Measurements from ENCODE around the gene PREP.

Gene PREP

GRCh38 chr6:105304366-105304765 is 98.5 kb downstream of the PREP start:
- Histone ChIP-seq H3K36me3 (ENCODE audit: control insufficient read depth in 4 of 4, insufficient read depth in 4 of 4, low read length in 3 of 4) (peaks cover 0 to 23% (median 9%) of the 10 kb centered on the region in 4 experiments), H3K9me3 (ENCODE audit: control extremely low read depth in 1 of 5, control insufficient read depth in 4 of 5, insufficient read depth in 2 of 5, low read depth in 1 of 5, low read length in 4 of 5) (no peaks in the 10 kb centered on the region), H3K27me3 (replicated peaks in 2 of 5; ENCODE audit: control insufficient read depth in 4 of 5, insufficient read depth in 5 of 5, low read length in 4 of 5) (no peaks in the 10 kb centered on the region), H3K4me1 (ENCODE audit: control extremely low read depth in 1 of 4, control insufficient read depth in 4 of 4, insufficient read depth in 4 of 4, low read length in 3 of 4) (no peaks in the 10 kb centered on the region), H3K27ac (ENCODE audit: insufficient read depth in 1 of 2, low read depth in 1 of 2, low read length in 2 of 2, poor library complexity in 1 of 2, severe bottlenecking in 2 of 2) (no peak overlapping the region), H3K4me3 (ENCODE audit: control insufficient read depth in 1 of 7, extremely low read depth in 1 of 7, insufficient read depth in 4 of 7, low read depth in 2 of 7, low read length in 6 of 7) (no peak overlapping the region)
- WGBS (ENCODE audit: insufficient coverage) = 100% methylated on average over 3 of the region's 3 CpGs
- POLR2A ChIA-PET = no interaction called here
- no peak for DNase-seq
- CTCF ChIA-PET = no interaction called here

GRCh38 chr6:105302617-105303128 is 100.2 kb downstream of the PREP start:
- Histone ChIP-seq H3K4me3 (ENCODE audit: control insufficient read depth in 1 of 7, extremely low read depth in 1 of 7, insufficient read depth in 4 of 7, low read depth in 2 of 7, low read length in 6 of 7) (no peak overlapping the region), H3K36me3 (ENCODE audit: control insufficient read depth in 4 of 4, insufficient read depth in 4 of 4, low read length in 3 of 4) (peaks cover 0 to 31% (median 14%) of the 10 kb centered on the region in 4 experiments), H3K9me3 (ENCODE audit: control extremely low read depth in 1 of 5, control insufficient read depth in 4 of 5, insufficient read depth in 2 of 5, low read depth in 1 of 5, low read length in 4 of 5) (peaks cover 0 to 3% (median 0%) of the 10 kb centered on the region in 5 experiments), H3K27ac (ENCODE audit: insufficient read depth in 1 of 2, low read depth in 1 of 2, low read length in 2 of 2, poor library complexity in 1 of 2, severe bottlenecking in 2 of 2) (no peak overlapping the region), H3K4me1 (ENCODE audit: control extremely low read depth in 1 of 4, control insufficient read depth in 4 of 4, insufficient read depth in 4 of 4, low read length in 3 of 4) (no peaks in the 10 kb centered on the region), H3K27me3 (replicated peaks in 2 of 5; ENCODE audit: control insufficient read depth in 4 of 5, insufficient read depth in 5 of 5, low read length in 4 of 5) (no peaks in the 10 kb centered on the region)
- POLR2A ChIA-PET = no interaction called here
- 98% methylated on average over 16 of the region's 16 CpGs for WGBS (ENCODE audit: insufficient coverage)
- no peak for DNase-seq
- CTCF ChIA-PET = no interaction called here

- no peak overlapping the region for H3K4me3 ChIP-seq (ENCODE audit: control insufficient read depth in 1 of 7, extremely low read depth in 1 of 7, insufficient read depth in 4 of 7, low read depth in 2 of 7, low read length in 6 of 7)
- H3K4me1 ChIP-seq (ENCODE audit: control extremely low read depth in 1 of 4, control insufficient read depth in 4 of 4, insufficient read depth in 4 of 4, low read length in 3 of 4) = no peaks in the 10 kb centered on the region
- no peaks in the 10 kb centered on the region for H3K27me3 ChIP-seq (replicated peaks in 2 of 5; ENCODE audit: control insufficient read depth in 4 of 5, insufficient read depth in 5 of 5, low read length in 4 of 5)
- H3K27ac ChIP-seq (ENCODE audit: insufficient read depth in 1 of 2, low read depth in 1 of 2, low read length in 2 of 2, poor library complexity in 1 of 2, severe bottlenecking in 2 of 2) = no peak overlapping the region
- WGBS (ENCODE audit: insufficient coverage) = 99% methylated on average over 14 of the region's 18 CpGs
- no peak for DNase-seq
- ChIA-PET POLR2A (no interaction called here), CTCF (no interaction called here)
- peaks cover 0 to 3% (median 0%) of the 10 kb centered on the region in 5 experiments for H3K9me3 ChIP-seq (ENCODE audit: control extremely low read depth in 1 of 5, control insufficient read depth in 4 of 5, insufficient read depth in 2 of 5, low read depth in 1 of 5, low read length in 4 of 5)
- H3K36me3 ChIP-seq (ENCODE audit: control insufficient read depth in 4 of 4, insufficient read depth in 4 of 4, low read length in 3 of 4) = peaks cover 0 to 29% (median 15%) of the 10 kb centered on the region in 4 experiments
Measured at GRCh38 chr6:105301756-105302616, 100.9 kb downstream of the PREP start.

GRCh38 chr6:105301072-105301503 is 101.8 kb downstream of the PREP start:
- peaks cover 0 to 3% (median 0%) of the 10 kb centered on the region in 5 experiments for H3K9me3 ChIP-seq (ENCODE audit: control extremely low read depth in 1 of 5, control insufficient read depth in 4 of 5, insufficient read depth in 2 of 5, low read depth in 1 of 5, low read length in 4 of 5)
- H3K36me3 ChIP-seq (ENCODE audit: control insufficient read depth in 4 of 4, insufficient read depth in 4 of 4, low read length in 3 of 4) = peaks cover 0 to 27% (median 15%) of the 10 kb centered on the region in 4 experiments
- ChIA-PET POLR2A (no interaction called here), CTCF (no interaction called here)
- DNase-seq = no peak
- H3K4me1 ChIP-seq (ENCODE audit: control extremely low read depth in 1 of 4, control insufficient read depth in 4 of 4, insufficient read depth in 4 of 4, low read length in 3 of 4) = no peaks in the 10 kb centered on the region
- no peak overlapping the region for H3K4me3 ChIP-seq (ENCODE audit: control insufficient read depth in 1 of 7, extremely low read depth in 1 of 7, insufficient read depth in 4 of 7, low read depth in 2 of 7, low read length in 6 of 7)
- no peaks in the 10 kb centered on the region for H3K27me3 ChIP-seq (replicated peaks in 2 of 5; ENCODE audit: control insufficient read depth in 4 of 5, insufficient read depth in 5 of 5, low read length in 4 of 5)
- no peak overlapping the region for H3K27ac ChIP-seq (ENCODE audit: insufficient read depth in 1 of 2, low read depth in 1 of 2, low read length in 2 of 2, poor library complexity in 1 of 2, severe bottlenecking in 2 of 2)
- 92% methylated on average over 3 of the region's 4 CpGs for WGBS (ENCODE audit: insufficient coverage)

- H3K4me1 ChIP-seq (ENCODE audit: control extremely low read depth in 1 of 4, control insufficient read depth in 4 of 4, insufficient read depth in 4 of 4, low read length in 3 of 4) = no peaks in the 10 kb centered on the region
- WGBS (ENCODE audit: insufficient coverage) = 100% methylated on average over 1 of the region's 5 CpGs
- CTCF ChIA-PET = no interaction called here
- peaks cover 0 to 27% (median 15%) of the 10 kb centered on the region in 4 experiments for H3K36me3 ChIP-seq (ENCODE audit: control insufficient read depth in 4 of 4, insufficient read depth in 4 of 4, low read length in 3 of 4)
- POLR2A ChIA-PET = no interaction called here
- DNase-seq = no peak
- no peaks in the 10 kb centered on the region for H3K27me3 ChIP-seq (replicated peaks in 2 of 5; ENCODE audit: control insufficient read depth in 4 of 5, insufficient read depth in 5 of 5, low read length in 4 of 5)
- no peak overlapping the region for H3K27ac ChIP-seq (ENCODE audit: insufficient read depth in 1 of 2, low read depth in 1 of 2, low read length in 2 of 2, poor library complexity in 1 of 2, severe bottlenecking in 2 of 2)
- H3K9me3 ChIP-seq (ENCODE audit: control extremely low read depth in 1 of 5, control insufficient read depth in 4 of 5, insufficient read depth in 2 of 5, low read depth in 1 of 5, low read length in 4 of 5) = peaks cover 0 to 3% (median 0%) of the 10 kb centered on the region in 5 experiments
- H3K4me3 ChIP-seq (ENCODE audit: control insufficient read depth in 1 of 7, extremely low read depth in 1 of 7, insufficient read depth in 4 of 7, low read depth in 2 of 7, low read length in 6 of 7) = no peak overlapping the region
Measured at GRCh38 chr6:105300090-105300489, 102.8 kb downstream of the PREP start.

- no peak for DNase-seq
- peaks cover 4 to 23% (median 11%) of the 10 kb centered on the region in 4 experiments for H3K36me3 ChIP-seq (ENCODE audit: control insufficient read depth in 4 of 4, insufficient read depth in 4 of 4, low read length in 3 of 4)
- ChIA-PET CTCF (no interaction called here), POLR2A (no interaction called here)
- no peaks in the 10 kb centered on the region for H3K4me1 ChIP-seq (ENCODE audit: control extremely low read depth in 1 of 4, control insufficient read depth in 4 of 4, insufficient read depth in 4 of 4, low read length in 3 of 4)
- H3K9me3 ChIP-seq (ENCODE audit: control extremely low read depth in 1 of 5, control insufficient read depth in 4 of 5, insufficient read depth in 2 of 5, low read depth in 1 of 5, low read length in 4 of 5) = peaks cover 0 to 14% (median 5%) of the 10 kb centered on the region in 5 experiments
- no peaks in the 10 kb centered on the region for H3K27me3 ChIP-seq (replicated peaks in 2 of 5; ENCODE audit: control insufficient read depth in 4 of 5, insufficient read depth in 5 of 5, low read length in 4 of 5)
- 93% methylated on average over 2 of the region's 2 CpGs for WGBS (ENCODE audit: insufficient coverage)
- no peak overlapping the region for H3K27ac ChIP-seq (ENCODE audit: insufficient read depth in 1 of 2, low read depth in 1 of 2, low read length in 2 of 2, poor library complexity in 1 of 2, severe bottlenecking in 2 of 2)
- no peak overlapping the region for H3K4me3 ChIP-seq (ENCODE audit: control insufficient read depth in 1 of 7, extremely low read depth in 1 of 7, insufficient read depth in 4 of 7, low read depth in 2 of 7, low read length in 6 of 7)
Measured at GRCh38 chr6:105294129-105294528, 108.8 kb downstream of the PREP start.

GRCh38 chr6:105292689-105293339 is 110.1 kb downstream of the PREP start:
- no peaks in the 10 kb centered on the region for H3K27me3 ChIP-seq (replicated peaks in 2 of 5; ENCODE audit: control insufficient read depth in 4 of 5, insufficient read depth in 5 of 5, low read length in 4 of 5)
- no peaks in the 10 kb centered on the region for H3K4me1 ChIP-seq (ENCODE audit: control extremely low read depth in 1 of 4, control insufficient read depth in 4 of 4, insufficient read depth in 4 of 4, low read length in 3 of 4)
- POLR2A ChIA-PET = no interaction called here
- CTCF ChIA-PET = interaction anchor here (1.0 kb wide), 1 partner anchor 32 kb away, joined by 3 read pairs; no protein-coding TSS in a partner anchor
- H3K9me3 ChIP-seq (ENCODE audit: control extremely low read depth in 1 of 5, control insufficient read depth in 4 of 5, insufficient read depth in 2 of 5, low read depth in 1 of 5, low read length in 4 of 5) = peaks cover 0 to 11% (median 5%) of the 10 kb centered on the region in 5 experiments
- H3K4me3 ChIP-seq (ENCODE audit: control insufficient read depth in 1 of 7, extremely low read depth in 1 of 7, insufficient read depth in 4 of 7, low read depth in 2 of 7, low read length in 6 of 7) = no peak overlapping the region
- H3K36me3 ChIP-seq (ENCODE audit: control insufficient read depth in 4 of 4, insufficient read depth in 4 of 4, low read length in 3 of 4) = peaks cover 5 to 25% (median 10%) of the 10 kb centered on the region in 4 experiments
- WGBS (ENCODE audit: insufficient coverage) = 80% methylated on average over 2 of the region's 4 CpGs
- no peak overlapping the region for H3K27ac ChIP-seq (ENCODE audit: insufficient read depth in 1 of 2, low read depth in 1 of 2, low read length in 2 of 2, poor library complexity in 1 of 2, severe bottlenecking in 2 of 2)
- DNase-seq = no peak

Data from common myeloid progenitor, CD34-positive (primary cell).